GM12892 (cell line): ENCODE data around the gene LRRN2.

ENCODE experiments used
- DNase-seq: peaks from one replicate; pipeline ENCODE4 v3.0.0; 2011; ENCODE audit not compliant: insufficient read length
- FAIRE-seq: peaks from 2 replicates; lab custom pipeline; 2011; peaks lifted over from hg19 to GRCh38; lab: Jason Lieb, UNC
- POLR2A ChIP-seq: IDR thresholded peaks from 2 replicates; pipeline ENCODE4 v1.6.1; 2011; ENCODE audit warnings: low read depth, low read length, control low read depth
- POLR2AphosphoS5 ChIP-seq: IDR thresholded peaks from 2 replicates; pipeline ENCODE4 v1.6.1; 2011; ENCODE audit warnings: low read depth, low read length, control low read depth
- TAF1 ChIP-seq: IDR thresholded peaks from 2 replicates; pipeline ENCODE4 v1.6.1; 2011; ENCODE audit warnings: low read depth, mild to moderate bottlenecking, control low read depth, low read length, borderline replicate concordance

LRRN2 gene

DNA sequence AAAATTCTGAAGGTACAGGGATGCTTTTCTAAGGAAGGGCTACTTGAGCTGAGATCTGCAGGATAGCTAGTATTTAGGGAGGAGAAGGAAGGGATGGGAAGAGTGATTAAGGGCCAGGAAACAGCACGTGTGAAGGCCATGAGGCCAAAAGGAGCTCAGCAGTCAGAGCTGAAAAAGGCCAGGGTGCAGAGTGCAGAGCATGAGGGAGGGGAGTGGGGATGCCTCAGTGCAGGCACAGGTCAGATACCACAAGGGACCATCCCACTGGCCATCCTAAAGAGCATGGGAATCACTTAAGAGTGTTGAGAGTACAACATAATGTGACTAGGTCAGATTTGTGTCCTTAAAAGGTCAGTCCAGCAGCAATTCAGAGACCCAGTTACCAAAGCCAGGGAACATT, 16.0 kb downstream of the LRRN2 start:
- no peak for DNase-seq
- FAIRE-seq, result no peak
- TF ChIP-seq POLR2AphosphoS5 (no peak), POLR2A (no peak), TAF1 (no peak)

- TF ChIP-seq POLR2A (no peak), TAF1 (no peak), POLR2AphosphoS5 (no peak)
- no peak for FAIRE-seq
- no peak for DNase-seq
These were observed 21.2 kb downstream of the LRRN2 start for GRCh38 chr1:204664384-204664651.

GRCh38 chr1:204663644-204664383, 21.7 kb downstream of the LRRN2 start:
- DNase-seq, result no peak
- no peak for FAIRE-seq
- TF ChIP-seq POLR2A (no peak), TAF1 (no peak), POLR2AphosphoS5 (no peak)

- TF ChIP-seq POLR2AphosphoS5, result no peak
- no peak for TF ChIP-seq POLR2A
- no peak for TF ChIP-seq TAF1
- no peak for DNase-seq
- FAIRE-seq, result no peak
These were observed 23.0 kb downstream of the LRRN2 start for GRCh38 chr1:204662530-204662929.

GRCh38 chr1:204660509-204660908, 25.0 kb downstream of the LRRN2 start:
- no peak for DNase-seq
- TF ChIP-seq POLR2AphosphoS5 (no peak), POLR2A (no peak), TAF1 (no peak)
- FAIRE-seq, result no peak

- FAIRE-seq, result no peak
- TF ChIP-seq TAF1, result no peak
- no peak for TF ChIP-seq POLR2AphosphoS5
- no peak for TF ChIP-seq POLR2A
- DNase-seq, result no peak
These were observed 26.5 kb downstream of the LRRN2 start for GRCh38 chr1:204659056-204659455.

- TF ChIP-seq TAF1 (no peak), POLR2A (no peak), POLR2AphosphoS5 (no peak)
- DNase-seq (no peak), FAIRE-seq (no peak)
These were observed 27.2 kb downstream of the LRRN2 start for GRCh38 chr1:204658295-204658694.

DNA sequence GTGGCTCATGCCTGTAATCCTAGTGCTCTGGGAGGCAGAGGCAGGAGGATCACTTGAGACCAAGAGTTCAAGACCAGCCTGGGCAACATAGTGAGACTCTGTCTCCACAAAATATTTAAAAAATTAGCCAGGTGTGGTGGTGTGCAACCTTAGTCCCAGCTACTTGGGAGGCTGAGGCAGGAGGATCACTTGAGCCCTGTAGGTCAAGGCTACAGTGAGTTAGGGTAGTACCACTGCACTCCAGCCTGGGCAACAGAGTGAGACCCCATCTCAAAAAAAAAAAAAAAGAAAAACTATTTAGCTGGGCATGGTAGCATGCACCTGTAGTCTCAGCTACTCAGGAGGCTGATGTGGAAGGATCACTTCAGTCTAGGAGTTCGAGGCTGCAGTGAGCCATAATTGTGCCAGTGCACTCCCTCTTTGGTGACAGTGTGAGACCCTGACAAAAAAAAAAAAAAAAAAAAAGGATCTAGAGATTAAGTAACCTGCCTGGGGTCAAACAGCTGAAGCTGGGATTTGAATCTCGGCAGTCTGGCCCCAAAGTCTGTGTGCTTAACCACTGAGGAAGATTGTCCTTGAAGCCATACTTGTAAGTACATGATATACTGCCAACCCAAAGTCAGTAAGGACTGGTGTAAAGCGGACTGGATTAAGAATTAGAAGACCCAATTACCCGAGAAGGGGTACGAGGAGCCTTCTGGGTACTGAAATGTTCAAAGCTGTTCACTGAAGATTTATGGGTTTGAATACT, 31.8 kb downstream of the LRRN2 start:
- no peak for TF ChIP-seq POLR2AphosphoS5
- no peak for TF ChIP-seq TAF1
- TF ChIP-seq POLR2A, result no peak
- DNase-seq, result no peak
- no peak for FAIRE-seq

DNA sequence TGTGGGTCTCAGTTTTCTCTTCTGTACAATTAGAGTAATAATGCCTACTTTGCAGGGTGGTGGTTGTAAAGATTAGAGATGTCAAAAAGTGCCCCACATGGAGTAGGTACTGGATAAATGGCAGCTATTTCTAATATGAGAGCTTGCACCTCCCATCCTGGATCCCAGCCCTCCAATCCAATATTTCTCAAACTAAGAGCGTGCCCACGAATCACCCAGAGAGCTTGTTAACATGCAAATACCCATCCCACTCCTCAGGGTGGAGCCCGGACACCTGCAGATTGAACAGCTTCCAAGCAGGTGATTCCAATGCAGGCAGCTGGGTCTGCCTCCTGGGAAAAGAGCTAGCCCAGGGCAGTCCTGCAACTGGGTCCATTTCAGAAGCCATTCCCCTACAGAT, 33.0 kb downstream of the LRRN2 start:
- no peak for FAIRE-seq
- no peak for TF ChIP-seq TAF1
- no peak for TF ChIP-seq POLR2AphosphoS5
- TF ChIP-seq POLR2A, result no peak
- no peak for DNase-seq

GRCh38 chr1:204651843-204652421, 33.6 kb downstream of the LRRN2 start:
- FAIRE-seq (no peak), DNase-seq (no peak)
- no peak for TF ChIP-seq TAF1
- TF ChIP-seq POLR2AphosphoS5, result no peak
- TF ChIP-seq POLR2A, result no peak

GRCh38 chr1:204650911-204651570, 34.5 kb downstream of the LRRN2 start:
- DNase-seq (no peak), FAIRE-seq (no peak)
- TF ChIP-seq TAF1 (no peak), POLR2A (no peak), POLR2AphosphoS5 (no peak)
